ENCODE data around the gene GFPT1.

DNA sequence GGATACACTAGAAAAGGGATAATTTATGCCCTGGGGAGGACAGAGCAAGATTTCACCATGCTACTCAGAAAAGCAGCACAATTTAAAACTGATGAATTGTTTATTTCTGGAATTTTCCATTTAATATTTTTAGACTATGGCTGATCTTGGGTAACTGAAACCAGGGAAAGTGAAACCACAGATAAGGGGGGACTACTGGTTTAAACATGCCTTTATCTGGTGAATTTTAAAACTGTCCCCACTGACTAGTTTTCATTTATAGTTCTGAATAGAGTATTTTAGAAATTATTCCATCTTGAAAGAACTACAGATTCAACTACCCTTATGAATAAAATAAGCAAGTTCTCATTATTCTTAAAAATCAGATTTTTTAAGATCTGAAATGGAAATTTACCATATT is 35.2 kb upstream of the GFPT1 start:
- TF ChIP-seq CTCF (optimal IDR thresholded peaks at IDR 0.05 in 1 of 3, IDR thresholded peaks at IDR 0.05 in 1 of 3, conservative IDR thresholded peaks at IDR 0.05 in 1 of 3; ENCODE audit: extremely low read depth in 1 of 3, insufficient read depth in 2 of 3, low read length in 3 of 3) (no peak), EZH2 (IDR thresholded peaks at IDR 0.05; ENCODE audit: low read length) (no peak)

Measured in keratinocyte (primary cell).